IPS-NIHi7 (cell line): Measurements from ENCODE around the gene TSPEAR.

Experiments
- DNase-seq: peaks from one replicate; pipeline ENCODE4 v3.0.0; 2012; ENCODE audit warnings: mixed read lengths; ENCODE audit errors: extremely low spot score

TSPEAR gene

DNA sequence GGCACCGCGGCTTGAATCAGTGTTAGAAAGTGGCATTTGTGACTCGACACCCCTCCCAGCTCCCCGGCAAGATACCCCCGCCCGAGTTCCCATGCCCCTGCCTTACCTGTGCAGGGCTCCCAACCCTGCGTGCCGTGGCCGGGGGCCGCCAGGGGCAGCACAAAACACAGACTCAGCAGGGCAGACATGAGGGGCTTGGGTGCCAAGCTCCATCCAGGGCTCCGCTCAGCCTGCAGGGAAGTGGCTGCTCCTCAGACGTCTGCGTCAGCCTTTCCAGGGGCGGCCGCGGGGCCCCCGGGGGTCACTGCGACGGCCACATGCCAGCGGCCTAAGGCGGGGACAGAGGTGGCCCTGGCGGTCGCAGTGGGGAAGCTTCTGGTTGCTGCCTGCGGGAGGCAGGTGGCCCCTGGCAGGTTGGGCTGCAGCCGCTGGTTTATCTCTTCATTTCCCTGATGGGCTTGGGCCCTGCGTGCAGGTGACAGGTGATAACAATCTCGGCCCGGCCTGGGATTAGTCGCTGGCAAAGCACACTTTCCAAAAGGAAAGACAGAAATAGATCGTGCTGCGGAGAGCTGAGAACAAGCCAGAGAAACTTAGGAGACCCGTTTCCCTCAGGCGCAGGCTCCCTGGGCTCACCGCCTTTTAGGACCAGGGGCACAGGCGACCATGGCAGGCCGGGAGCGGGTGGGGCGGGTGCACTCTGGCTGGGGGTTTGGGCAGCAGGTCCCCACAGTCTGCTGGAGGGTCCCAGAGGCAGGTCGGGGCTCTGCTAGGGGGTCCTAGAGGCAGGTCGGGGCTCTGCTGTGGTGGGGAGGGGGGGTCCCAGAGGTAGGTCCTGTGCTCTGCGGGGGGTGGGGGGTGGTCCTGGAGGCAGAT is at the start of gene TSPEAR:
Gene TSPEAR (minus strand): TSS at position 246 of the 876 bp plus-strand sequence. CDS start 58 bp downstream, at position 188.
- peak; percentile 28 for DNase-seq

DNA sequence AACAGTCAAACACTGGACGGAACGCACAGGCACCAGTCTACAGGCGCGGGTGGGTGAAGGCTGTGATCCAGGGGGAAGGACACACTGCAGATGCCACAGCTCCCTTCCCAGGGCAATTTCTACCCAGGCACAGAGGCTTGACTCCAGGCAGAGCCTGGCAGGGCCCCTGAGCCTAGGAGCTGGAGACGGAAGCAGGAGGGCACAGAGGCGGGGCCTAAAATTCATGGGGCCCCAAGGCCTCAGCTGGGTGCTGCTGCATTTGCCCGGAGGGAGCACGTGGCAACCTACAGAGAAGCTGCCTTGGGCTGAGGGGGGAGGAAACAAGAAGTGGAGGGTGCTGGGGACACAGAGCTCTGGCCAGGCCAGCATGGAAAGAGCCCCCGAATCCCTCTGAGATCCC is 49.0 kb upstream of the TSPEAR start:
- no peak for DNase-seq

DNA sequence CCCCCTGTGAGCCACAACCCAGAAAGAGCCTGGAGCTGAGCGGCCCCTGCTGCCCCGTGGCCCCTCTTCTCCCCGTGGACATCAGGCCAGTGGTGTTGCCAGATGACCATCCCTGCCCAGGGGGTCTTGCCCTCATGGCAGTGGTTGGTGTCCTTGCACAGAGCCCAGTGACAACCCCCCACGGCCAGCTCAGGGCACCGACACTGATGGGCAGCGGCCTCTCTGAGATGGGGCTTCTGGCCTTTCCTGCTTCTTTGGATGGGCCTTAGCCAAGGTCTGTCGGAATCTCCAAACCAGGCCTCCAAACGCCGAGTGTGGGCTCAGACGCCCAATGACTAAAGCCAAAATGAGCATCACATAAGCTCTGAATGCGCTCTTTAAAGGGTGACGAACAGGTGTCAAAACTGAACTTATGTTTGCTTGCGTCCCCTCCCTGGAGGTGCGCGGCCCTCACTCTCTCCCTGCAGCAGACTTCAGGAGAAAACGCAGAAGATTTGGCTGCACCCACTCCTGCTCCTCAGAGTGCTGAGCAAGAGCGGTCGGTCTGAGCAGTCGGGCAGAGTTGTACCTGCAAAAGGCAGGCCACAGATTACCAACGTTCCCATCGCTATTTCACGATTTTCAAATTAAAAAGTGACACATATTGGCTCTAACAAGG is 48.4 kb upstream of the TSPEAR start:
- DNase-seq: no peak

DNA sequence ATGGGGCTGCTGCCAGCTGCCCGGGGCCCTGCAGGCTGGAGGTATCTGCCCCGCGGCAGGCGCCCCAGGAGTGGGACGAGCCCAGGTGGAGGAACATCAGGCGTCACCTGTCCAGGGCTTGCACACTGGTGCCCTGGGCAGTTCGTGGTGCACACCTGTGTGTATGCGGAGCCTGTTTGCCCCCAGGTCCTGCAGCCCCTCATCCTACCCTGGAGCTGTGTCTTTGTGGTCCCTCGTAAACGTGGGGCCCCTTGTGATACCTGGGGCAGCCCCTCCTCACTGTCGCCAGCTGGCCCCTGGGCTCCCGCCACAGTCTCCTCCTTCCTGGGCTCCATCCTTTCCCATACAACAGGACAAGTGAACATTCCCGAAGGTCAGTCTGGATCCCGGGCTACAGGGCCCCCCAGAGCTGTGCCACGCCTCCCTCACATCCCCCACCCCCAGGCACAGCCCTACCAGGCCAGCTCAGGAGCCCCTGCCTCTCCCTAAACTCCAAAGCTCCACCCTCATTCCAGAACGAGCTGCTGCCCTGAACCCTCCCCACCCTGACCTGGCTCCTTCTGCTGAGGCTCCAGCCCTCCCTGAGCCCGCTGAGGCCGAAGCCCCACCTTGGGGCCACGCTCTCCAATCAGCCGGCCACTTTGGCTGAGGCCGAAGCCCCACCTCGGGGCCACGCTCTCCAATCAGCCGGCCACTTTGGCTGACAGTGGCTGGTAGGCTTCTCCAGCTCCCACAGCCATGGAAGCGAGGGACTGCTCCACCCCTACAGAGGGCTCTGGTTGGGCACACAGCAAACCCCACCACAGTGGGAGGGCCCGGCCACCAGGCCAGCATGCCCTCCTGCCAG is 47.6 kb upstream of the TSPEAR start:
- no peak for DNase-seq

DNA sequence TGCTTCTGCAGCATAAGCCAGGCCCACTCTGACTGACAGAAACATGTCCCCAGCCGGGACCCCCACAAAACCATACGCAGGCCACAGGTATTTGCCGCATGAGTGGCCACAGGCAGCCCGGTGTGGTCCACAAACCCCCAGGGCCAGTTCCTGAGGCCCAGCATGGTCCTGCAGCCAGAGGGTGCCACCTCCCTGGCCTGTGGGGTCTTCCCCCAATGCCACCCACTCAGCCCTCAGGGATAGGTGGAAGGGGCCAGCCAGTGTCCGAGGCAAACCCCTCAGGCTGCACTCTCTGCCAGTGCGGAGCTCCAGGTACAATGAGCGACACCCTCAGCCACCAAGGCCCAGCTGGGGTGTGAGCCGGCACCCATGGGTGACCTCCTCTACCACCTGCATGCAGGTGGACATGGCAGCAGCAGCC is 46.8 kb upstream of the TSPEAR start:
- DNase-seq: no peak

DNA sequence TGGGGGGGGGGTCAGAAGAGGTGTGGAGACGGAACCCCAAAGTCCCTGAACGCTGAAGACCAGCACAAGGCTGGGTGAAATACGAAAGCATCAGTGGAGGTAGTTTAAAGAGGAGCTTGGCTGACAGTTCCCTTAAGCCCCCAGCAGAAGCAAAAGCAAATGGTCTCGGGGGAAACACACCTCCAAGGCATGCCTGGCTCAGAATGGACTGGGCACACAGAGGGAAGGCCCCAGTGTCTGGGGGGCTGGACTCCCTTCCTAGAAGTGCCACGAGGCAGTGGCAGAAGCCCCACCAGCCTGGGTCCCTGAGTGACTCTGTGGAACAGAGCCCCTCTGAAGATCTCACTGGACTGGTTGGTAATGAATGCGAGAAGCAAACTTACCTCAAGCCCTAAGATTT is 46.4 kb upstream of the TSPEAR start:
- DNase-seq: no peak

DNA sequence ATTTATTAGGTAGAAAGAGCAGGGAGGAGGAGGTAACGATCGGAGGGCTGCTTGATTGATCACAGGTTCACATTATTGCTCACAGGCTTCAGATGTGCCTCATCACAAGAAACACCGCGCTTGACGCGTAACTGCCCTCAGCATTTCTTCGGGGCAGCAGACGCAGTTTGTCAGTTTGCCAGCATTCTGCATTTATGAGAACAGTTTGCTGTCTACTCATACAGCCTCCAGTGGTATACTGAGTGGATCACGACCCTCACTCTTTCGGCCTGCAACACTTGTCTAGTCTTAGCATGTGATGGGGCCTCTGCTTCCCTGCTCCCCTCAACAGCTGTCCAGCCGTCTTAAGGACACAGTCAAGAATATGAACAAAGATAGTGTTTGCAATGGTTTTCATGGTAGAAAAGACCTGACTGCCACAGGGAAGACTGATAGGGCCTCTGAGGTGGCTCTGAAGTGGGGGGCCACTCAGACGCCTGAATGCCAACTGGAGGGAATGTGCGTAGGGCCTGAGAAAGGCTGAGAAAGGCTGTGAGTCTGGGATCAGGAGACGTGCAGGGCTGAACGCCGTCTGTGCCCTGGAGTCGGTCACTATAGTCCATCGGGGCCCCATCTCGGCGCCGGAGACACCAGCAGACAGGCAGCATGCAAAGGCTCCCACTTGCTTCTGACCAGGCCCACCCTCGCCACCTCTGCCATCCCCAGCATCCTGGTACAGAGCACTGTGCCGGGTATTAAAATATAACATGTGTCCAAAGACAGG is 45.2 kb upstream of the TSPEAR start:
- DNase-seq: no peak

DNA sequence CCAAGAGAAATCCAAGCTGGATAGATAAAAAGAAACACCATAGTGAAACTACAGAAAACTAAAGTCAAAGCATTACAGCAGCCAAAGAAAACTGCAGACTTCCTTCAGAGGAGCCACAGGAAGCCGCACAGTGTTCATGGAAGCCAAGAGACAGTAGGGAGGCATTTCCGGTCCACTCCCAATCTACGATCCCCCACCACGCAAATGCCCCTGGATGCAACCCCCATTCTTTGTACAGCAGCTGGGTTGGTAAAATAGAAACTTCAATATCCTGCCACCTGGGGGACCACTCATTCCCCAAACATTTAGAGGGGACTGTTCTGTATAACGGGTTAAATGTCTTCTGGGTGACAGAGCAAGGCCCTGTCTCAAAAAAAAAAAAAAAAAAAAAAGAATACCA is 43.9 kb upstream of the TSPEAR start:
- DNase-seq: no peak

DNA sequence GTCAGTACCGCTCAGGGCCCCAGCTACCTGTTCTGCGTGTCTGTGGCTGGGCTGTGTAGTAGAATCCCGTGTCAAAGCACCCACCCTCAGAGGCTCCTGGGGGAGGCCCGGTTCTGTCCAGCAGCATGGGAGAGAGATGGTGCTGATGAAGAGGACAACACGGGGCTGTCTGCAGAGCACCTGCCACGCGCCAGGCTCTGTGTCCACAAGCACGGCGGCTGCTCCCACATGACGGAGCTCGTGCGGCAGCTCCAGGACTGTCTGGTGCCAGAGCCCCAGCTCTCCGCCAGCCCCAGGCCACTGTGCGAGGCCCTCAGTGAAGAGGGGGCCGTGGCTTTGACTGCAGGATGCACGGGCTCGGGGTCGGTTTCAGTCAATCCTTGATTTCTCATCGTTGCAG is 42.0 kb upstream of the TSPEAR start:
- DNase-seq: no peak

DNA sequence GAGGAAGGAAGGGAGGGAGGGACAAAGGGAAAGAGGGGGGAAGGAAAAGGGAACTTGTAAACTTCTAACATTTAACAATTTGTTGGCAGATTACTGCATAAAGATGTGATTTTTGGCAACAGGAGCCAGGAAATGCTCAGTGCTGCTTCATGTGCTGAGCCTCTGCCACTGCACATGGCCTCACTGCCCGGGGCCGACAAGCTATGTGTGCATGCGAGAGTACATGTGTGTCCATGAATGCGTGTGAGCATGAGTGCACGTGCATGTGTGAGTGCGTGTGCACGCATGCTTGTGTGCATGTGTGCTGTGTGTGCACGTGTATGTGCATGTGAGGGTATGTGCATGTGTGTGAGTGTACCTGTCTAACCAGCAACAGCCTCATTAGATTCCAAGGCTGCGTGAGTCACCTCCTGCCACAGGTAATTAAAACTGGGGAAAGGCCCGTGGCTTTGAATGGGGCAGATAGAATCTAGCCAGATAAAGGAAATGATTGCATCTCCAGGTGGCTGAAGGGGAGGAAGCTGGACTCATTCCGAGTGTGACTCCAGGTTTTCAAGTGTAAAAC is 41.4 kb upstream of the TSPEAR start:
- no peak for DNase-seq

DNA sequence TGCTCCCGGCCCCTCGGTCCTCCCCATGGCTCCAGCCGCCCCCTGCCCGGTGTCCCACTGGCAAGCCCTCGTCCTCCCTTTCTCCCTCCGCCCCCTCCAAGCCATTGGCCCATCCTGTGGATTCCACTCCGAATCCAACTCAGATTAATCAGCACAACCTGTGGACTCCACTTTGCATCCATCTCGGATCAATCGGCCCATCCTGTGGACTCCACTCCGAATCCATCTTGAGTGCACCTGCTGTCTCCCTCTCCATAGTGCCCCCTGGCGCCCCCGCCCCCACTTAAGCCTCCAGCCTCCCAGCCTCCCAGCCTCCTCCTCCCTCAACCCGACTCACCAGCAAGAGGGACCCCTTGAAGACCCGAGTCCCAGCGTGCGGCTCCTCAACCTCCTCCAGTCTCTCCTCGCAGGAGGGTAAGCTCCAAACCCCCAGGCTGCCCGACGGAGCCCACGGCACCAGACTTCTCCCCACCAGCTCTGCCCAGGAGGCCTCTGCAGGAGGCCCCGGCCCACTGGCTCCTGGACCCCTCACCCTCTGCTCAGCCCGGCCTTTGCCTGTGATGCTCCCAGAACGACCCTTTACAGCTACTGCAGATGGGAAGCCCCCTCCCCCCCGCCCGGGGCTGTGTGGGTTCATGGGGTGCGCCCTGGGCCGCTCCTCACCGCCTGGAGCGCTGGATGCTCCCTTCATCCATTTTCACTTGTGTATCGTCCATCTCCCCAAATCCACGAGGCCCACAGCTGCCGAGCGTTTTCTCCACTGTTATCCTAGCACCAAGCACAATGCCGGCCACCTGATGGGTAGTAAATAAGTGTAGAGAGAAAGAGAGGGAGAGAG is 40.6 kb upstream of the TSPEAR start:
- DNase-seq: no peak

DNA sequence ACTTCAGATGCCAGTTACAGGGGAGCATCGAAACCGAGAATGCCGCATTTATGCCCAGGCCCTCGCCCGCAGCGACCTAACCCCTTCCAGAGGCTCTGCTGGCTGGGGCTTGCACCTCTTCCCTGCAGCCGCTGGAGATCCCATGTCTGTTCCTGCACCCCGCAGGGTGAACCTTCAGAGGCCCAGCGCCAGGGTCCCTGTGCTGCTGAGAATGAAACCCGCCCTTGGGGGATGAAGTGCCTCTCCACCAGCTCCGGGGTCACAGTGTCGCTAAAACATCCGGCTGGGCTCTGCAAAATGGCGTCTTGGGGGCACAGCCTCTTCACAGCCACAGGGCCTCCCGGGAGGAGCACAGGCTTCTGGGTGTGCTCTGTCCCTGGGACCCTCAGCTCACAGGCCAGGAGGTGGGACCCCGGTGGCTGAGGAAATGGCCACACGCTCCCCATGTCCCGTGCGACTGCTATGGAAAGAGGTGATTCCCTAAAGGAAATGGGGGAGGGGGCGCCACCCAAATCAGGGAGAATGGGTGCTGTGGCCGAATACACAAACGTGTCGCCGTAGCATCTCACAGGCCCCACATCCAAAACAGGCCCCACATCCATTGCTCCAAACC is 39.9 kb upstream of the TSPEAR start:
- no peak for DNase-seq

DNA sequence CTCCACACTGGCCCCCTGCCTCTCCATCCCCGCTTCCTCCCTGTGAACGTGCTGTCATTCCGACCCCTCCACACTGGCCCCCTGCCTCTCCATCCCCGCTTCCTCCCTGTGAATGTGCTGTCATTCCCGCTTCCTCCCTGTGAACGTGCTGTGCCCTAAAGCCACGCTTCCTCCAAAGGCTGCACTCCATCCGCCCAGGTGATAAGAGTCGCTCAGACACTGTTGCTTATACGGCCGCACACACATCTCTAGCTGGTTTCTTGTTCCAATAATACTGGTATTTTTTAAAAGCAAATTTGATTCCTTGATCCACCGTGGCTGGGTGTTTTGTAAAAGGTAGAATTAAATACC is 39.3 kb upstream of the TSPEAR start:
- no peak for DNase-seq

DNA sequence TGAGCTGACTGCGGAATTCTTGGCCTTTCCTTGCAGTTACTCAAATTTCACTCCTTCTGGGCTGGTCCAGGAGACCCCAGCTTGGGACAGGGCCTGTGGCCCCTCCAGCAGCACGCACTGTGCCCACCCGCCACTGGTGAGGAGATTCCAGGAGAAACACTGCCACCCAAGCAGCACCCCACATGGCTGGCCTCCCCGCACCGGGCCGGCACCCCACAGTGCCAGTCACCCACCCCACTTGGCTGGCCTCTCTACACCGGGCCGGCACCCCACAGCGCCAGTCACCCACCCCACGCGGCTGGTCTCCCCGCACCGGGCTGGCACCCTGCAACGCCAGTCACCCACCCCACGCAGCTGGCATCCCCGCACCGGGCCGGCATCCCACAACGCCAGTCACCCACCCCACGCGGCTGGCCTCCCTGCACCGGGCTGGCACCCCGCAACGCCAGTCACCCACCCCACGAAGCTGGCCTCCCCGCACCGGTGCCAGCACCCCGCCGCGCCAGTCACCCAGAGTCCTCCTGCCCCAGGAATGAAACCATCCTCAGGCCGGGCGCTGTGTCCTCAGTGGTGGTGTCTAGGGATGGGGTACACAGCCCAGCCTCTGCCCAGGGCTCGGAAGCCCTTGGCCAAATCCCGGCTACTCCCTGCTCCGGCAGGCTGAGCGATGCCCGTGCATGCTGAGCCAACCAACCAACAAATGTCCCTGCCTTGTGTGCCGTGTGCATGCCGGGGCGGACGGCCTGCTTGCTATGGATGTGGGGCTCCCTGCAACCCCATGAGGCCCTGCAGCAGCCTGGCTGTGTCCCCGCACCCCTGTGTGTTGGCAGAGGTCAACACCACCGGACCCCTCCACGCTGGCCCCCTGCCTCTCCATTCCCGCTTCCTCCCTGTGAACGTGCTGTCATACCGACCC is 38.6 kb upstream of the TSPEAR start:
- no peak for DNase-seq

DNA sequence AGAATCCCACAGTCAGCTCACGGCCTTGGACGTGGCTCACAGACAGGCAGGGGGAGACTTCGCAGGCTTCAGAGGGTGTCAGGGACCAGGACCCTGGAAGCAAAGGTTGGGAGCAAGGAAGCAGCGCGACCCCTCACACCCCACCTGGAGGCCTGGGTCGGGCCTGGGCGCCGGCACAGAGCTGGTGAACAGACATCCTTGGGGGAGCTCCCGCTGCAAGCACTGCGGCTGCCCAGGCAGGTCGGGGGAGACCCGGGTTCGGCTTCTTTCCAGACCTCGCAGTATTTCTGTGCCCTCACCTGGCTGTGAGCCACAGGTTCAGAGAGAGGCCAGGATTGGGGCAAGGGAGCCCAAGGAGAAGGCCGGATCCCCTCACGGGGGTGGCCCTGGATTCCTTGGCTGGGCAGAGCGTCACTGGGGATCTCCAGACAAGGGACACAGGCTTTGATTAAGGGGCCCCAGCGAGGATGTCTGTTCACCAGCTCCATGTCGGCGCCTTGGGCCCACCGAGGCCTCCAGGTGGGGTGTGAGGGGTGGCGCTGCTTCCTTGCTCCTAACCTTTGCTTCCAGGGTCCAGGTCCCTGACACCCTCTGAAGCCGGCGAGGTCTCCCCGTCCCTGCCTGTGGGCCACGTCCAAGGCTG is 37.9 kb upstream of the TSPEAR start:
- DNase-seq: no peak

DNA sequence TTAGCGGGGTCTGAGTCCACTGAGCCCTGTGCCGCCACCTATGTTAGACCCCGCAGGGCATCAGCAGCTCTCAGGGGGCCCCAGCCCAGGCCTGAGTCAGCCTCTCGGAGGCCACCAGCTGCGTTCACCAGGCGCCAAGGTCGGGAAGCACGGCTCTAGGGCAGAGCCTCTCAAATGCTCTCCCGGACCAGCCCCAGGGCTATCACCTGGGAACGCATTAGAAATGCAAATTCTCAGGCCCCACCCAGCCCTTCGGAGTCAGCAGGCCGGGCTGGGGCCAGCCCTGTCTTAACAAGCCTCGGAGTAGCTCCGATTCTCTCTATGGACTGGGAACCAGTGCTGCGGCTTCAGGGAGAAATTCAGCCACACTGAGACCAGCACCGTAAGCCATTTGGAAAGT is 37.2 kb upstream of the TSPEAR start:
- DNase-seq: peak; percentile 87

DNA sequence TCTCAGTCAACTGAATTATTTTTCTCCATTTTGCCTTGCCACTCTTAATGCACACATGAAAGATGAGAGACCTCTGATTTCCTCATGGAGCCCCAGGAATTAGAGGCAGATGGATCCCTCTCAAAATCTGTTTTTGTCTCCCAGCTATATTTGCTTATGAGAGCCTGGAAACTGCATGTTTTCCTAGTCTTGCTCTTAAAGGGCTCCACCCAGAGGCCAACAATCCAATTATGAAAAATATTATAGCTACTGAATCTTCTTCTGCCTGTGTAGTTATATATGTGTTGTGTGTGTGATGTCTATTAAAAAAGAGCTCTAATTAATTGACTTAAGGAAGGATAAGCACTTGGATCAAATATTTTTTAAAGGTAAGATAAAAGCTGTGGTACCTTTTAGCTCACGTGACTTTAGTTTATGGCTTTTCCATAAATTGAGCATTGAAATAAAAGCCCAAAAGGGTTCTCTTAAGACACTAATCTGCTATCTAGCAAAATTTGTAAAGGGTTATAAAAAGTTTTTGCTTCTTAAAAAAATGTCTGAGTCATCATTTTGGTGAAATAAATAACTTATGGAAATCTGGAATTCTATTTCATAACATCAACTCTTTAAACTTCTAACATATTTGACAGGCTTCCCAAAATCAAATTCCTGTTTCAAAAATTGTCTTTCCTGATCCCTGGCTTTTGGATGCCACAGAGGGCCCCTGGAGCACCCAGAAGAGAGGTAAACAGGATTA is 31.2 kb upstream of the TSPEAR start:
- no peak for DNase-seq

DNA sequence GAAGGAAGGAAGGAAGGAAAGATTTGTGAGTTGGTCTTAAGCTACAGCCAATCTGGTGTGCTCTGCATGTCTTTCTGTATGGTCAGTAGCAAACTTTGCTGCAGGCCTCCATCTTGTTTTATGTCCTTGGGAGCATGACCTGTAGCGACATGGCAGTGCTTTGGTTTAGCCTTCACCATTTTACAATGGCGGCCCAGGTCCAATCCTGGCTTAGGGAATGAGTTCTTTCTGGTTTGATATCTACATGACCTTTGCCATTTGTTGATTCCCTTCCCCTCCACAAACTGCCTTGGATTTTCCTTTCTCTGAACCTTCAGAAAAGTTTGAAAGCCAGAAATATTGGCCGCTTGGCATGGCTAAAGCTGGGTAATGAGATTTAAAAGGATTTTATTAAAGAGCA is 30.5 kb upstream of the TSPEAR start:
- no peak for DNase-seq
